ENCODE data around the gene CMC4. TPM values are rescaled to one million over a fixed set of nuclear protein-coding genes. Genes with fewer than 3 reads are reported as not detected.

The CMC4 gene
- total RNA-seq, 1 donor from 2014 or later = 14.6 TPM

- Histone ChIP-seq H4K20me1 (ENCODE audit: low read depth) (no peaks in the 10 kb centered on the region), H3K4me1 (no peaks in the 10 kb centered on the region), H3K4me3 (no peak overlapping the region), H2AFZ (replicated peaks) (no peak overlapping the region), H3K36me3 (no peaks in the 10 kb centered on the region), H3K4me2 (no peak overlapping the region), H3K27ac (no peak overlapping the region), H3K9me3 (ENCODE audit: low read depth) (no peaks in the 10 kb centered on the region), H3F3A (ENCODE audit: low read depth) (no peaks in the 10 kb centered on the region), H3K9ac (no peak overlapping the region), H3K79me2 (ENCODE audit: low read depth) (no peaks in the 10 kb centered on the region), H3K27me3 (no peaks in the 10 kb centered on the region)
- H3K27ac Mint-ChIP-seq = no peak overlapping the region
- peaks cover 1% of the 10 kb centered on the region for H3K36me3 Mint-ChIP-seq
- TF ChIP-seq EZH2 (IDR thresholded peaks at IDR 0.05) (no peak), CTCF (IDR thresholded peaks at IDR 0.05) (no peak), EZH2phosphoT487 (IDR thresholded peaks at IDR 0.05) (no peak)
- no peak for DNase-seq (ENCODE audit: low spot score)
- no peaks in the 10 kb centered on the region for H3K4me1 Mint-ChIP-seq
- peaks cover 2% of the 10 kb centered on the region for H3K27me3 Mint-ChIP-seq (ENCODE audit: insufficient read depth, low read depth)
- peaks cover 4% of the 10 kb centered on the region for H3K9me3 Mint-ChIP-seq
- H3K4me3 Mint-ChIP-seq = no peak overlapping the region
These were observed 14.5 kb downstream of the CMC4 start for GRCh38 chrX:155056471-155056870.

GRCh38 chrX:155055494-155055893, 15.4 kb downstream of the CMC4 start:
- H3K4me2 ChIP-seq = no peak overlapping the region
- no peaks in the 10 kb centered on the region for H3F3A ChIP-seq (ENCODE audit: low read depth)
- TF ChIP-seq EZH2 (IDR thresholded peaks at IDR 0.05) = no peak
- H3K27ac Mint-ChIP-seq = no peak overlapping the region
- H2AFZ ChIP-seq (replicated peaks) = no peak overlapping the region
- H3K27me3 Mint-ChIP-seq (ENCODE audit: insufficient read depth, low read depth) = peaks cover 2% of the 10 kb centered on the region
- no peaks in the 10 kb centered on the region for H3K27me3 ChIP-seq
- H3K36me3 Mint-ChIP-seq = peaks cover 2% of the 10 kb centered on the region
- H3K79me2 ChIP-seq (ENCODE audit: low read depth) = no peaks in the 10 kb centered on the region
- no peaks in the 10 kb centered on the region for H3K36me3 ChIP-seq
- no peak overlapping the region for H3K4me3 Mint-ChIP-seq
- no peaks in the 10 kb centered on the region for H4K20me1 ChIP-seq (ENCODE audit: low read depth)
- H3K9me3 Mint-ChIP-seq = peaks cover 4% of the 10 kb centered on the region
- H3K9ac ChIP-seq = no peak overlapping the region
- no peaks in the 10 kb centered on the region for H3K9me3 ChIP-seq (ENCODE audit: low read depth)
- DNase-seq (ENCODE audit: low spot score) = no peak
- no peaks in the 10 kb centered on the region for H3K4me1 Mint-ChIP-seq
- no peaks in the 10 kb centered on the region for H3K4me1 ChIP-seq
- H3K27ac ChIP-seq = no peak overlapping the region
- no peak overlapping the region for H3K4me3 ChIP-seq

- H3K4me1 Mint-ChIP-seq = no peaks in the 10 kb centered on the region
- H3K27ac Mint-ChIP-seq = no peak overlapping the region
- no peaks in the 10 kb centered on the region for H3K9me3 ChIP-seq (ENCODE audit: low read depth)
These were observed 16.7 kb downstream of the CMC4 start for GRCh38 chrX:155054255-155054654.

More at GRCh38 chrX:155054255-155054654, 16.7 kb downstream of the CMC4 start:
- no peak overlapping the region for H3K27ac ChIP-seq
- H3K36me3 Mint-ChIP-seq = peaks cover 2% of the 10 kb centered on the region
- no peak for DNase-seq (ENCODE audit: low spot score)
- no peak overlapping the region for H3K4me3 Mint-ChIP-seq
- H3K4me2 ChIP-seq = no peak overlapping the region
- peaks cover 4% of the 10 kb centered on the region for H3K9me3 Mint-ChIP-seq
- TF ChIP-seq EZH2 (IDR thresholded peaks at IDR 0.05) (no peak), EZH2phosphoT487 (IDR thresholded peaks at IDR 0.05) (no peak), CTCF (IDR thresholded peaks at IDR 0.05) (no peak)
- no peak overlapping the region for H3K4me3 ChIP-seq
- H2AFZ ChIP-seq (replicated peaks) = no peak overlapping the region
- H3K9ac ChIP-seq = no peak overlapping the region
- no peaks in the 10 kb centered on the region for H4K20me1 ChIP-seq (ENCODE audit: low read depth)
- H3K4me1 ChIP-seq = no peaks in the 10 kb centered on the region
- no peaks in the 10 kb centered on the region for H3F3A ChIP-seq (ENCODE audit: low read depth)
- peaks cover 2% of the 10 kb centered on the region for H3K27me3 Mint-ChIP-seq (ENCODE audit: insufficient read depth, low read depth)
- H3K79me2 ChIP-seq (ENCODE audit: low read depth) = no peaks in the 10 kb centered on the region
- H3K36me3 ChIP-seq = no peaks in the 10 kb centered on the region
- no peaks in the 10 kb centered on the region for H3K27me3 ChIP-seq
